Bronchial smooth muscle cell (primary cell): Measurements from ENCODE around the gene PRR20B. TPM values are rescaled to one million over a fixed set of nuclear protein-coding genes. Genes with fewer than 3 reads are reported as not detected.

Source experiments
- total RNA-seq: library from RNA; depleted of rRNA; stranded (reverse); fragments of >200 nt; gene quantifications from 2 replicates; pipeline ENCODE4 v1.2.1, GENCODE V29; 2014

The PRR20B gene
- not detected in 2 replicates for total RNA-seq

GRCh38 chr13:57147188-57147587 is at the start of gene PRR20B:
PRR20B (plus strand) TSS chr13:57147488; CDS start chr13:57147875, 387 bp downstream.

GRCh38 chr13:57140235-57140968 is 6.9 kb upstream of the PRR20B start, which contains the start of gene PRR20A:
PRR20A (plus strand) TSS chr13:57140918; CDS start chr13:57141305, 387 bp downstream.

GRCh38 chr13:57153761-57154160 is 6.5 kb downstream of the PRR20B start, which contains the start of gene PRR20C:
PRR20C (plus strand) TSS chr13:57154061; CDS start chr13:57154448, 387 bp downstream.

GRCh38 chr13:57160332-57160731 is 13.0 kb downstream of the PRR20B start, which contains the start of gene PRR20D:
PRR20D (plus strand) TSS chr13:57160632; CDS start chr13:57161019, 387 bp downstream.

GRCh38 chr13:57166897-57167296 is 19.6 kb downstream of the PRR20B start, which contains the start of gene PRR20E:
PRR20E (plus strand) TSS chr13:57167197; CDS start chr13:57167584, 387 bp downstream.

Other genes starting within 250 kb of the PRR20B start
- gene PRR20A, start 6.6 kb upstream of the PRR20B start, total RNA-seq: not detected in 2 replicates
- not detected in 2 replicates for gene PRR20C, start 6.6 kb downstream of the PRR20B start, total RNA-seq
- gene PRR20D, start 13.1 kb downstream of the PRR20B start, total RNA-seq: not detected in 2 replicates
- gene PRR20E, start 19.7 kb downstream of the PRR20B start, total RNA-seq: not detected in 2 replicates